ENCODE measurements around the gene SLC27A3.

The SLC27A3 gene

GRCh38 chr1:153774780-153775457 is at the start of gene SLC27A3:
Gene SLC27A3 (plus strand): TSS chr1:153775407. CDS start chr1:153775498, 91 bp downstream.
- DNase-seq (ENCODE audit: low read depth) = no peak

- DNase-seq (ENCODE audit: low read depth) = peak; percentile 100
These were observed 47.5 kb upstream of the SLC27A3 start, which contains the start of gene INTS3 for GRCh38 chr1:153727463-153728304. Gene INTS3 (plus strand): TSS chr1:153728050. CDS start chr1:153728635, 585 bp downstream.

GRCh38 chr1:153728305-153729066 is 46.7 kb upstream of the SLC27A3 start:
- no peak for DNase-seq (ENCODE audit: low read depth)

- no peak for DNase-seq (ENCODE audit: low read depth)
These were observed 44.7 kb upstream of the SLC27A3 start for GRCh38 chr1:153730468-153730988.

- no peak for DNase-seq (ENCODE audit: low read depth)
These were observed 41.2 kb upstream of the SLC27A3 start for GRCh38 chr1:153733970-153734369.

GRCh38 chr1:153734396-153735089 is 40.7 kb upstream of the SLC27A3 start:
- DNase-seq (ENCODE audit: low read depth) = no peak

- DNase-seq (ENCODE audit: low read depth) = no peak
These were observed 40.2 kb upstream of the SLC27A3 start for GRCh38 chr1:153735090-153735420.

GRCh38 chr1:153741986-153742385 is 33.2 kb upstream of the SLC27A3 start:
- DNase-seq (ENCODE audit: low read depth) = no peak

- peak; percentile 45 for DNase-seq (ENCODE audit: low read depth)
These were observed 32.6 kb upstream of the SLC27A3 start for GRCh38 chr1:153742411-153743142.

- no peak for DNase-seq (ENCODE audit: low read depth)
These were observed 29.8 kb upstream of the SLC27A3 start for GRCh38 chr1:153745417-153745816.

GRCh38 chr1:153746174-153746573 is 29.0 kb upstream of the SLC27A3 start:
- DNase-seq (ENCODE audit: low read depth) = no peak

GRCh38 chr1:153748903-153749302 is 26.3 kb upstream of the SLC27A3 start:
- DNase-seq (ENCODE audit: low read depth) = no peak

- DNase-seq (ENCODE audit: low read depth) = peak; percentile 32
These were observed 25.7 kb upstream of the SLC27A3 start for GRCh38 chr1:153749408-153750005.

GRCh38 chr1:153750026-153750995 is 24.9 kb upstream of the SLC27A3 start:
- DNase-seq (ENCODE audit: low read depth) = no peak

- DNase-seq (ENCODE audit: low read depth) = no peak
These were observed 23.1 kb upstream of the SLC27A3 start for GRCh38 chr1:153752072-153752471.

- no peak for DNase-seq (ENCODE audit: low read depth)
These were observed 22.5 kb upstream of the SLC27A3 start for GRCh38 chr1:153752571-153753195.

- no peak for DNase-seq (ENCODE audit: low read depth)
These were observed 20.9 kb upstream of the SLC27A3 start for GRCh38 chr1:153754266-153754665.

- no peak for DNase-seq (ENCODE audit: low read depth)
These were observed 14.8 kb upstream of the SLC27A3 start for GRCh38 chr1:153760440-153760839.

Measured in non-pigmented ciliary epithelial cell (primary cell).